ENCODE results near the gene GOLGA3.
"Not testable (repeated sequence)": the region's sequence is repeated elsewhere in the genome, so short reads cannot be mapped to it uniquely, and the experiment has no call there.

Gene GOLGA3

DNA sequence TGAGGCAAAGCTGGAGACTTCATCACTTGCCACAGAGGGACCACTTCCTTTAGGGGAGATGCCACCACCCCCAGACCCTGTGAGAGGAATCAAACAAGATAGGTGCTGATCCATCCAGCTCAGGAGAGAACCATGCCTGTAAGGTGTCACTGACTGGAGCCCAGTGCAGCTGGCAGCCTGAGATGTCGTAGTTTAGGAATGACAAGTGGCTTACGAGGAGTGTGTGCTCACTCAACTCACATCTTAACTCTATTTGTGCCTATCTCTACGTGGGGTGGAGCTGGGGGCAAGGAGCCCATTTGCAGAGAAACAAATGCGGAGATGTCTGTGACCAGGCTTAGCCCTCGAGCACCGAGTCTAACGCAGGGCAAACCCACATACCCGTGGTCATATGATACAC is 32.9 kb upstream of the GOLGA3 start:
- Histone ChIP-seq H3K4me3 (no peak overlapping the region), H3K36me3 (peaks cover 76% of the 10 kb centered on the region), H3K27me3 (no peaks in the 10 kb centered on the region), H3K9ac (no peak overlapping the region), H4K20me1 (no peaks in the 10 kb centered on the region), H3K27ac (peak overlapping the region; percentile 26; the same call in 1 of the 2 replicates), H3K4me2 (no peak overlapping the region), H3K9me3 (no peaks in the 10 kb centered on the region), H3K4me1 (peaks cover 43% of the 10 kb centered on the region)
- no peak for TF ChIP-seq Cebpa-rat (IDR thresholded peaks at IDR 0.05)

DNA sequence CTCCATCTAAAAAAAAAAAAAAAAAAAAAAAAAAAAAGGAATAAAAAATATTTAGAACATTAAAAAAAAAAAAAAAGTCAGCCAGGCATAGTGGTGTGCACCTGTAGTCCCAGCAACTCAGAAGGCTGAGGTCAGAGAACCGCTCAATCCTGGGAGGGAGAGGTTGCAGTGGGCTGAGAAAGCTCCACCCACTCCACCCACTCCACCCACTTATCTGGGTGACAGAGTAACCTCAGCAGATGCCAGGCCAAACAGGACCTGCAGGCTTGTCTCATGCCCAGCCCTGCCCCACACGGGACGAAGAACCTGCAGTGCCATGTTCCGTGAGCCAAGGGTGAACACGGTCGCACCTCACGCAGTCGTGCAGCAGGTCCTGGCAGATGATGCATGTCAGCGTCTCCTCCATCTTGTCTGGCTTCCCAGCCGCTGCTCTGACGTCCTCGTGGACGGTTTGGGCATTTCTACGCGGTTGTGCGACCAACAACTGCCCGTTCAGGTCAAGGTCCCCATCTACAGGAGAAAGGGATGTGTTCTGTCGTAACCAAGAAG is 30.1 kb upstream of the GOLGA3 start:
- no peaks in the 10 kb centered on the region for H4K20me1 ChIP-seq

DNA sequence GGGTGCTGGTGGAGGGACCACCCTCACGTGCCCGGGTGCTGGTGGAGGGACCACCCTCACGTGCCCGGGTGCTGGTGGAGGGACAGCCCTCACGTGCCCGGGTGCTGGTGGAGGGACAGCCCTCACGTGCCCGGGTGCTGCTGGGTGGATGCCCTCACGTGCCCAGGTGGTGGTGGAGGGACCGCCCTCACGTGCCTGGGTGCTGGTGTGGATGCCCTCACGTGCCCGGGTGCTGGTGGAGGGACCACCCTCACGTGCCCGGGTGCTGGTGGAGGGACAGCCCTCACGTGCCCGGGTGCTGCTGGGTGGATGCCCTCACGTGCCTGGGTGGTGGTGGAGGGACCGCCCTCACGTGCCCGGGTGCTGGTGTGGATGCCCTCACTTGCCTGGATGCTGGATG is 28.4 kb upstream of the GOLGA3 start:
- not testable (repeated sequence) for H4K20me1 ChIP-seq, H3K27me3 ChIP-seq, H3K27ac ChIP-seq, H3K4me2 ChIP-seq, H3K9ac ChIP-seq, H3K9me3 ChIP-seq, H3K4me3 ChIP-seq
- Histone ChIP-seq H3K4me1 (peaks cover 41% of the 10 kb centered on the region), H3K36me3 (peaks cover 99% of the 10 kb centered on the region)

More for the DNA sequence above, 30.1 kb upstream of the GOLGA3 start:
- H3K9ac ChIP-seq = no peak overlapping the region
- no peak overlapping the region for H3K27ac ChIP-seq
- no peak overlapping the region for H3K4me3 ChIP-seq
- H3K36me3 ChIP-seq = peaks cover 93% of the 10 kb centered on the region
- H3K4me2 ChIP-seq = no peak overlapping the region
- H3K9me3 ChIP-seq = no peaks in the 10 kb centered on the region
- no peaks in the 10 kb centered on the region for H3K27me3 ChIP-seq
- no peak for TF ChIP-seq Cebpa-rat (IDR thresholded peaks at IDR 0.05)
- peaks cover 29% of the 10 kb centered on the region for H3K4me1 ChIP-seq

DNA sequence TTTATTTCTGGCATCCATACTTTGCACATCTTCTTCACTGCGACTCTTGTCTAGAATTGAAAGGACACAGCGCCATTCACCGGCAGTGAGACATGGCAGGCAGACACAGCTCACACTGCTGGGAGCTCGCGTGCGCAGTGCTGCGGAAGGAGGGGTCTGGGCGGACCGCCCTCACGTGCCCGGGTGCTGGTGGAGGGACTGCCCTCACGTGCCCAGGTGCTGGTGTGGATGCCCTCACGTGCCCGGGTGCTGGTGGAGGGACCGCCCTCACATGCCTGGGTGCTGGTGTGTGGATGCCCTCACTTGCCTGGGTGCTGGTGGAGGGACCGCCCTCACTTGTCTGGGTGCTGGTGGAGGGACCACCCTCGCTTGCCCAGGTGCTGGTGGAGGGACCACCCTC is 27.9 kb upstream of the GOLGA3 start:
- Histone ChIP-seq H3K9me3 (no peaks in the 10 kb centered on the region), H4K20me1 (no peaks in the 10 kb centered on the region), H3K4me2 (no peak overlapping the region), H3K27me3 (no peaks in the 10 kb centered on the region), H3K36me3 (peaks cover 97% of the 10 kb centered on the region), H3K9ac (no peak overlapping the region), H3K4me3 (no peak overlapping the region), H3K27ac (no peak overlapping the region), H3K4me1 (peaks cover 45% of the 10 kb centered on the region)
- no peak for TF ChIP-seq Cebpa-rat (IDR thresholded peaks at IDR 0.05)

DNA sequence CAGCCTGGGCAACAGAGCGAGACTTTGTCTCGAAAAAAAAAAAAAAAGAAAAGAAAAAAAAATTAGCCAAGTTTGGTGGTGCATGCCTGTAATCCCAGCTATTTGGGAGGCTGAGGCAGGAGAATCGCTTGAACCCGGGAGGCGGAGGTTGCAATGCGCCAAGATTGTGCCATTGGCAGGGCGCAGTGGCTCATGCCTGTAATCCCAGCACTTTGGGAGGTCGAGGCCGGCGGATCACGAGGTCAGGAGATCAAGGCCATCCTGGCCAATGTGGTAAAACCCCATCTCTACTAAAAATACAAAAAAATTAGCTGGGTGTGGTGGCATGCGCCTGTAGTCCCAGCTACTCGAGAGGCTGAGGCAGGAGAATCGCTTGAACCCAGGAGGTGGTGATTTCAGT is 26.5 kb upstream of the GOLGA3 start:
- not testable (repeated sequence) for H3K27me3 ChIP-seq, H3K4me3 ChIP-seq, H3K9me3 ChIP-seq, H4K20me1 ChIP-seq, H3K4me2 ChIP-seq, H3K9ac ChIP-seq, H3K27ac ChIP-seq
- Histone ChIP-seq H3K4me1 (peaks cover 34% of the 10 kb centered on the region), H3K36me3 (peaks cover 97% of the 10 kb centered on the region)

DNA sequence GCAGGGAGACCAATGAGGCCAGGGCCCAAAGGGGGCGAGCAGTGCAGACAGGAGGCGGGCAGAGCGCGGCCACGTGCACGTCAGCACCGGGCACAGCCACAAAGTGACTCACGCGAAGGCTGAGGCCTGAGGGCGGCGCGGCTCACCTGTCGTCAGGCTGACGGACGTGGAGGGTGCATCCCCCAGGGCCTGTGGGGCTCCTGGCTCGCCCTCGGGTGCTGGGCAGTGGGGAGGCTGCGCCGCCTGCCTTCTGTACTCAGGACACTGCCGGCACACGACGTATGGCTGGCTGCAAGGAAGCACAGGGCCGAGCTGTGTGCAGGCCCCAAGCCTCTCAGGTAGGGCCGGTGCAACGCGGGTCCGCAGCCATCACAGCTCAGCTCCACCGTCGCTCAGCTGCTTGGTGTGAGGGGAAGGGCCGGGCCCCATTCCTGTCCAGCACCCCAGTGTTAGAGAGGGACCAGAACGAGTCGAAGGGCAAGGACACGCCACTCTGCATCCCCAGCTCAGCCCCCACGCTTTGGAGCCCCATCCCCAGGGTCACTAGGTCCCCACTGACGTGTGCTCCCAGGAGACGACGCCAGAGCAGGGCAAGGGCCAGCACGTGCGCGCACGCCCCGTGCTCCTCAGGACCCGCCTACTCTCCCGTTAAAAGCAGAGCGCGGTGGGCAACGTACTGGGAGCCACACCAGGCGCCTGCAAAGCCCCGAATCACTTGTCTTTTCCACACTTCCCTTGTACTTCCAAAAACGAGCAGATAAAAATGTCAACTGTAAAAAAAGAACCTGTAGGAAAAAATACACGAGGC is 24.8 kb upstream of the GOLGA3 start:
- Histone ChIP-seq H3K4me2 (no peak overlapping the region), H3K27ac (no peak overlapping the region), H3K36me3 (peaks cover 98% of the 10 kb centered on the region), H3K27me3 (no peaks in the 10 kb centered on the region), H3K9ac (no peak overlapping the region), H3K4me3 (no peak overlapping the region), H4K20me1 (no peaks in the 10 kb centered on the region), H3K9me3 (no peaks in the 10 kb centered on the region), H3K4me1 (peaks cover 32% of the 10 kb centered on the region)
- TF ChIP-seq Cebpa-rat (IDR thresholded peaks at IDR 0.05) = no peak

DNA sequence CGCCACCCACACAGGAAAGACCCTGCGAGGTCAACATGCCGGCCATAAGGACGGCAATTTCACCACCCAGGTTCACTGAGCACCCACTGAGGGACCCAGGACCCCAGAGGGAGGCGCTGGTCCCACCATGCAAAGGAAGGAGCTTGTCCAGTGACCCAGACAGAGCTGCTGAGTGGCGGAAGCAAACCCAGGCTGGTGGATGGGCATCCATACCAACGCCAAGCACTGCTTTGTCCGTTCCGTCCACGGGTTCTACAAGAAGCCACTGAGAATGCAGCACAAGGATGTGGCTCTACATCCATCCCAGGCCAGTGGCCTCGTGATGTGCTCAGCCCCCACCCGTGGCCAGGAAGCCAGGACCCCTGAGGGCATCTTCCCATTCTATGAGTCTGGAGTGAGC is 23.8 kb upstream of the GOLGA3 start:
- Histone ChIP-seq H3K27me3 (no peaks in the 10 kb centered on the region), H3K27ac (peak overlapping the region; percentile 10; the same call in 1 of the 2 replicates), H3K4me3 (no peak overlapping the region), H3K36me3 (peaks cover 98% of the 10 kb centered on the region), H3K4me1 (peaks cover 32% of the 10 kb centered on the region), H3K9me3 (no peaks in the 10 kb centered on the region), H3K9ac (0 out of 2 replicates have a peak overlapping the region, but pooled peaks have one; percentile 3), H4K20me1 (no peaks in the 10 kb centered on the region), H3K4me2 (peak overlapping the region; percentile 14; the same call in 1 of the 2 replicates)
- no peak for TF ChIP-seq Cebpa-rat (IDR thresholded peaks at IDR 0.05)

DNA sequence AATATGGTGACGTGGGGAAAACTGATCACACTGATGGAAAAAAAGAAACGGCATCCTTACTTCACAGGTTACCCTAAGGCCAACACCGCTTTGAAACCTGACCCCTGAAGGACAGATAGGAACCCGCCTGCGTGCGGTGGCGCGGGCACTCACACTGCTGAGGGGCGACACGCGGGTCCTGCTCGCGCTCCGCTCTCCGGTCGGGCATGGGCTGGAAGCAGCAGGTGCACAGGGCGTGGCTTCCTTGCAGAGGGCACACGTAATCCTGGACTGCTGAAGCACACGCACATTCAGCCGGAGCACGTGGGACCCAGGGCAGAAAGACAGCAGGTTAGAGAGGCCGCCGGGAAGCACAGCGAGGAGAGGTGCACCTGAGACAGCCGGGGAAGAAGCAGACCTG is 22.8 kb upstream of the GOLGA3 start:
- no peak overlapping the region for H3K4me3 ChIP-seq
- H3K4me1 ChIP-seq = peaks cover 32% of the 10 kb centered on the region
- H3K4me2 ChIP-seq = peak overlapping the region; percentile 9; the same call in 1 of the 2 replicates
- H3K9me3 ChIP-seq = no peaks in the 10 kb centered on the region
- TF ChIP-seq Cebpa-rat (IDR thresholded peaks at IDR 0.05) = no peak
- H3K9ac ChIP-seq = no peak overlapping the region
- peaks cover 98% of the 10 kb centered on the region for H3K36me3 ChIP-seq
- H4K20me1 ChIP-seq = no peaks in the 10 kb centered on the region
- no peaks in the 10 kb centered on the region for H3K27me3 ChIP-seq
- H3K27ac ChIP-seq = peak overlapping the region; percentile 10; the same call in 1 of the 2 replicates

DNA sequence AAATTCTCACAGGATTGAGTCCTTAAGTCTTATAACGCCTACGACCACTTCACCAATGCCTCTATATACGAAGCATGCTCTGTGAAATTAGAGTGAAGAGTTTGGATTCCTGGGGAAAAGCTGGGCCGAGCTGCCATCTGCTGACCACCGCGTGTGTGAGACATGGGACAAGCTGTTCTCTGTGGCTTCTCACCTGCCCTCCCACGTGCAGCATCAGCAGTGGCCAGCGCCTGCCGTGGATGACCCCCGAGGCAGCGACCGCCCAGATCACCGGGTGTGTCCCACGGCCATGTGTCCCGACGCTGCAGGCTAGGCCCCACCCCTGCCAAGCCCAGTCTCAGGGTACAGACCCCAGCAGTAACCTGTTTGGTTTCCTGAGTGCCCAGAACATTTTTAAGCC is 21.6 kb upstream of the GOLGA3 start:
- Histone ChIP-seq H3K4me1 (peaks cover 22% of the 10 kb centered on the region), H3K4me2 (no peak overlapping the region), H3K27me3 (no peaks in the 10 kb centered on the region), H3K9me3 (no peaks in the 10 kb centered on the region), H3K27ac (no peak overlapping the region), H3K36me3 (peaks cover 97% of the 10 kb centered on the region), H3K9ac (no peak overlapping the region), H3K4me3 (no peak overlapping the region), H4K20me1 (no peaks in the 10 kb centered on the region)
- TF ChIP-seq Cebpa-rat (IDR thresholded peaks at IDR 0.05) = no peak

DNA sequence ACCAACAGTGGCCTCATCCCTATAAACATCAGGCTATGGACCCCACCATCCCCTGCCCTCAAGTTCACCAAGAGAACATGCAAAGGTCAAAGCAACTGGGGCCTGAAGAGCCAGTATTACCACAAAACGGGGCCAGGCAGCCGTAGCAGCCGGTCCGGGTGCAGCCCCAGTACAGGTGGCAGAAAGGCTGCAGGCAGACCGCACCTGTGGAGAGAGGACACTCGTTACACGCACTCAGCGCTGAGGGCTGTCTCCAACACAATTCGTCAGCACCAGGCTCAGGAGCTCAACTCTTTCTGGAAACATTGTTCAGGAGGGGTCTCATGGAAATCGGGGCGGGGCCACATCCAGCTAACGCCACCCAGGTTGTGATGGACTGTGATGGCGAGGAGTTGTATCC is 19.9 kb upstream of the GOLGA3 start:
- Histone ChIP-seq H3K4me1 (peaks cover 19% of the 10 kb centered on the region), H4K20me1 (no peaks in the 10 kb centered on the region), H3K36me3 (peaks cover 95% of the 10 kb centered on the region), H3K4me2 (no peak overlapping the region), H3K4me3 (no peak overlapping the region), H3K9ac (no peak overlapping the region), H3K27ac (no peak overlapping the region), H3K27me3 (no peaks in the 10 kb centered on the region), H3K9me3 (no peaks in the 10 kb centered on the region)
- no peak for TF ChIP-seq Cebpa-rat (IDR thresholded peaks at IDR 0.05)
